Anterior cingulate cortex (tissue), 58 donors: Measurements from ENCODE around the gene SIPA1.

ENCODE experiments used
- DNase-seq, 58 donors: peaks; one replicate each; lab custom pipeline; 2025; lab: John Stamatoyannopoulos, UW

Gene SIPA1

GRCh38 chr11:65637794-65638419 lies at the start of gene SIPA1:
SIPA1 (plus strand) TSS chr11:65638101; CDS start chr11:65640922, 2,821 bp downstream.
- peak in 49 of 58 donors; percentile 5 to 69 (median 42) for DNase-seq

- DNase-seq, result peak in 9 of 58 donors; percentile 10 to 35 (median 18)
Observed at GRCh38 chr11:65588199-65589054, 49.5 kb upstream of the SIPA1 start.

GRCh38 chr11:65589444-65590239 lies 48.3 kb upstream of the SIPA1 start:
- DNase-seq, result no peak

- peak in 1 of 58 donors; percentile 27 for DNase-seq
Observed at GRCh38 chr11:65590240-65590738, 47.6 kb upstream of the SIPA1 start.

- no peak for DNase-seq
Observed at GRCh38 chr11:65591939-65592857, 45.7 kb upstream of the SIPA1 start.

- no peak for DNase-seq
Observed at GRCh38 chr11:65592858-65593517, 44.9 kb upstream of the SIPA1 start.

GRCh38 chr11:65593518-65594414 lies 44.1 kb upstream of the SIPA1 start:
- peak in 51 of 58 donors; percentile 26 to 84 (median 72) for DNase-seq

- no peak for DNase-seq
Observed at GRCh38 chr11:65595131-65595530, 42.8 kb upstream of the SIPA1 start.

- no peak for DNase-seq
Observed at GRCh38 chr11:65595543-65596281, 42.2 kb upstream of the SIPA1 start, which contains the start of gene KCNK7. KCNK7 (minus strand) TSS chr11:65595800; CDS start chr11:65595772, 28 bp downstream.

- DNase-seq, result no peak
Observed at GRCh38 chr11:65596520-65596919, 41.4 kb upstream of the SIPA1 start.

- DNase-seq, result no peak
Observed at GRCh38 chr11:65598258-65598699, 39.6 kb upstream of the SIPA1 start.

- DNase-seq, result no peak
Observed at GRCh38 chr11:65599216-65599954, 38.5 kb upstream of the SIPA1 start.

GRCh38 chr11:65599955-65600246 lies 38.0 kb upstream of the SIPA1 start:
- no peak for DNase-seq

GRCh38 chr11:65604258-65604657 lies 33.6 kb upstream of the SIPA1 start:
- no peak for DNase-seq

- peak; percentile 45 to 97 (median 93) for DNase-seq
Observed at GRCh38 chr11:65606876-65607613, 30.9 kb upstream of the SIPA1 start.
